Liver (tissue), 3 donors: ENCODE measurements around the gene PPM1M.

Experiments used
- HNF4G ChIP-seq: IDR thresholded peaks from 2 replicates; pipeline ENCODE4 v1.6.1; 2016; ENCODE audit warnings: antibody characterized with exemption
- SP1 ChIP-seq: IDR thresholded peaks from 2 replicates; pipeline ENCODE4 v1.6.1; 2018; ENCODE audit warnings: antibody characterized with exemption, mild to moderate bottlenecking
- TF ChIP-seq, protein P1 (sequence below): IDR thresholded peaks from 2 replicates; pipeline ENCODE4 v1.6.1; 2016; ENCODE audit warnings: antibody characterized with exemption
- TF ChIP-seq, protein P2 (sequence below): fragments of 150-350 bp; IDR thresholded peaks from 2 replicates; pipeline ENCODE4 v1.5.1; 2017; ENCODE audit warnings: improper control_type of control experiment, low read depth, low read length; ENCODE audit not compliant: missing input control
- donor health status: healthy.
- donor health status: healthy.

DNA sequence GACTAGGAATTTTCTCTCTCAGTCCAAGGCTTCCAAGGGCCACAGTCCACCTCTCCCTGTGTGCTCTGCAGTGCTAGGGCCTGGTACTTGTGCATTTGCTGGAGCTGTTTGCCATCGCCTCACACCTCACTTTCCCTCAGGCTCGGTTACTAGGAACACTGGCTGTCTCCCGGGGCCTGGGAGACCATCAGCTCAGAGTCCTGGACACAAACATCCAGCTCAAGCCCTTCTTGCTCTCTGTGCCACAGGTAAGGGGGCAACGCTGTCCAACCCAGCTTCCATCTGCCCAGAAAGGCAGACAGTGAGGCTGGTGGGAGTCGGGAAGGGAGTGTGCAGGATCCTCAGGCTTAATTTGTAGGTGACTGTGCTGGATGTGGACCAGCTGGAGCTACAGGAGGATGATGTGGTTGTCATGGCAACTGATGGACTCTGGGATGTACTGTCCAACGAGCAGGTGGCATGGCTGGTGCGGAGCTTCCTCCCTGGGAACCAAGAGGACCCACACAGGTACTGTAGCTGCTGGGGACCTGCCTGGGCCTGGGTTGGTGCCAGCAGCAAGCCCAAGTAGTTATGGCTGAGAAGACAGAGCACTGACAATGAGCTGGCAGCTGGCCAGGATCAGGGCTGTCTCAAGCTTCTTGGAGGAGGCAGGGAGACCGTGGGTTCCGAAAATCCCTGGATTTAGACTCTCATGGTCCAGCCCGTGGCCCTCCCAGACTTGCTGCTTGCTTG lies 3.4 kb downstream of the PPM1M start:
- TF ChIP-seq, protein P1, sequence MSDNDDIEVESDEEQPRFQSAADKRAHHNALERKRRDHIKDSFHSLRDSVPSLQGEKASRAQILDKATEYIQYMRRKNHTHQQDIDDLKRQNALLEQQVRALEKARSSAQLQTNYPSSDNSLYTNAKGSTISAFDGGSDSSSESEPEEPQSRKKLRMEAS = no peak
- TF ChIP-seq HNF4G = no peak
- TF ChIP-seq, protein P2, sequence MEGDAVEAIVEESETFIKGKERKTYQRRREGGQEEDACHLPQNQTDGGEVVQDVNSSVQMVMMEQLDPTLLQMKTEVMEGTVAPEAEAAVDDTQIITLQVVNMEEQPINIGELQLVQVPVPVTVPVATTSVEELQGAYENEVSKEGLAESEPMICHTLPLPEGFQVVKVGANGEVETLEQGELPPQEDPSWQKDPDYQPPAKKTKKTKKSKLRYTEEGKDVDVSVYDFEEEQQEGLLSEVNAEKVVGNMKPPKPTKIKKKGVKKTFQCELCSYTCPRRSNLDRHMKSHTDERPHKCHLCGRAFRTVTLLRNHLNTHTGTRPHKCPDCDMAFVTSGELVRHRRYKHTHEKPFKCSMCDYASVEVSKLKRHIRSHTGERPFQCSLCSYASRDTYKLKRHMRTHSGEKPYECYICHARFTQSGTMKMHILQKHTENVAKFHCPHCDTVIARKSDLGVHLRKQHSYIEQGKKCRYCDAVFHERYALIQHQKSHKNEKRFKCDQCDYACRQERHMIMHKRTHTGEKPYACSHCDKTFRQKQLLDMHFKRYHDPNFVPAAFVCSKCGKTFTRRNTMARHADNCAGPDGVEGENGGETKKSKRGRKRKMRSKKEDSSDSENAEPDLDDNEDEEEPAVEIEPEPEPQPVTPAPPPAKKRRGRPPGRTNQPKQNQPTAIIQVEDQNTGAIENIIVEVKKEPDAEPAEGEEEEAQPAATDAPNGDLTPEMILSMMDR = no peak
- no peak for TF ChIP-seq SP1
